Activated naive CD8-positive, alpha-beta T cell treated with anti-CD3 and anti-CD28 coated beads, Interleukin-2, amount 50 U/mL, for 16 hours (primary cell): ENCODE results near the gene AKR7A3.
"Not testable (repeated sequence)": the region's sequence is repeated elsewhere in the genome, so short reads cannot be mapped to it uniquely, and the experiment has no call there.

Experiments used
- DNase-seq: peaks from one replicate; pipeline ENCODE4 v3.0.0-alpha.2; 2020; ENCODE audit warnings: low read depth, low spot score

The AKR7A3 gene

GRCh38 chr1:19289244-19289643 lies 674 bp upstream of the AKR7A3 start:
- DNase-seq, result no peak

- no peak for DNase-seq
Measured at GRCh38 chr1:19287436-19288185, 959 bp downstream of the AKR7A3 start.

- DNase-seq, result not testable (repeated sequence)
Measured at GRCh38 chr1:19285807-19286206, 2.8 kb downstream of the AKR7A3 start.

GRCh38 chr1:19285366-19285765 lies 3.2 kb downstream of the AKR7A3 start:
- not testable (repeated sequence) for DNase-seq

DNA sequence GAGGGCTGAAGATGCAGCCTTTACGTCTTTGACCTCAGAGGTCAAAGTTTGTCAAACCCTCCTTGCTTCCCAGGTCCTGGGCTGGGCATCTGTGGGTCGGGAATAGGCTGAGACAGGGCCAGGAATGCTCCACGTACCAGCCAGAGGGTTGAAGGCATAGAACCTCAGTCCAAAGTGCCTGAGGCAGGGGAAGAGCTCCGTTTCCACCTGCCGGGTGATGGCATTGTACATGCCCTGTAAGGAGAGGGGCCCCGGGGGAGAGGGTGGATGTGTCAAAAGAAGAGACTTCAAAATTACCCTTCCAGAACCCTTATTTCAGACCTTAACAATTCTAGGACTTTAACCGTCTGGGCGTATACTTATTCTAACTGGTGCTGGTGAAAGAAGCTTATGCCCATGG lies 3.7 kb downstream of the AKR7A3 start:
- DNase-seq, result no peak

DNA sequence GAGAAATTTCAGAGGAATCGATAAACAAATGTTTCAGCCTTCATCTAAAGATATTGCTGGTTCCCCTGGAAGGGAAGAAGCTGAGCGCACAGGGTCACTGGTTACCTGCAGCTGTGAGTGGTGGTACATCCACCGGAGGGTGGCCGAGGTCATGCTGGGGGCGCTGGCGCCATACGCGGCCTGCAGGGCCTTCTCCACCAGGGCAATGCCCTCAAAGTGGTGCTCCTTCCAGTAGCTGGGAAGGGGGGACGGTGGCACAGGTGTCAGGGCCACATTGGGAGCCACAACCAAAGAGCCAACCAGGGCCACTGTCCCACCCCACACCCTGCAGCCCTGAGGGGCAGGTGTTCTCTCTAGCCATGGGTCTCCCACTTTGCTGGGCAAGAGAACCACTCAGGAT lies 4.7 kb downstream of the AKR7A3 start:
- DNase-seq, result no peak

GRCh38 chr1:19274636-19275035 lies 13.9 kb downstream of the AKR7A3 start:
- no peak for DNase-seq

- DNase-seq, result not testable (repeated sequence)
Measured at GRCh38 chr1:19273844-19274531, 14.6 kb downstream of the AKR7A3 start.

GRCh38 chr1:19273106-19273843 lies 15.3 kb downstream of the AKR7A3 start:
- DNase-seq, result no peak

GRCh38 chr1:19272064-19272463 lies 16.5 kb downstream of the AKR7A3 start:
- no peak for DNase-seq

DNA sequence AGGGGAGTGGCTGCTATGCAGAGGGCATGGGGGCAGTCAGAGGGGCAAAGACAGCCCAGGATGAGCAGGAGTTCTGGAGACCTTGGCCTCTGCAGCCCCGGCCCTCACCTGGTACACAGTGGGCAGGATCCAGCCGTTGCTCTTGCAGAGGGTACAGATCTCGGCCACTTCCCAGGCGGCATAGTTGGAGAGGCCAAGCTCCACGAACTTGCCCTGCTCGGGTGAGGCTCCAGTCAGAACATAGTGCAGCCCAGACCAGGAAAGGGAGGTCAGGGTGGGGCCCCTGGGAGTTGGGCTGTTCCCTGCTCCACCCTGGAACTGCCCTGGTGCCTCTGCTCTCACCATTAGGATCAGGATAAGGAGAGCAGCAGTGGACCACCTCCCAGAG lies 18.2 kb downstream of the AKR7A3 start:
- not testable (repeated sequence) for DNase-seq

- not testable (repeated sequence) for DNase-seq
Measured at GRCh38 chr1:19269427-19270342, 18.9 kb downstream of the AKR7A3 start.

- DNase-seq, result no peak
Measured at GRCh38 chr1:19268445-19268844, 20.1 kb downstream of the AKR7A3 start.

DNA sequence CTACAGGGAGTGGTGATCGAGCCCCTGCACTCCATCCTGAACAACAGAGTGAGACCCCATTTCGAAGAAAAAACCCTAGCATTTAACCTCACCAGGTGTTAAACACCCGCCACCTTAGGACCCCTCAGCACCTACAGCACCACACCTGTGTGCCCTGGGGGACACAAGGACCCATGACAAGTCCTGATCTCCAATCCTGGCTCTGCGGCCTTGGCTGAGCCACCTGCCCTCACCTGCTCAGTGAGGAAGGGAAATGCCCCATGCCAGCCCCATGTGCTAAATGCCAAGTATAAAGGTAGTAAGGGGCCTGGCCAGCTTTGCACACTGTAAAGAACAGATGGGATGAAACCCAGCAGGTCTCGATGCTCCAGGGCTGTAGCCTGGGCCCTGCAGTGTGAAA lies 25.8 kb downstream of the AKR7A3 start:
- DNase-seq, result no peak

DNA sequence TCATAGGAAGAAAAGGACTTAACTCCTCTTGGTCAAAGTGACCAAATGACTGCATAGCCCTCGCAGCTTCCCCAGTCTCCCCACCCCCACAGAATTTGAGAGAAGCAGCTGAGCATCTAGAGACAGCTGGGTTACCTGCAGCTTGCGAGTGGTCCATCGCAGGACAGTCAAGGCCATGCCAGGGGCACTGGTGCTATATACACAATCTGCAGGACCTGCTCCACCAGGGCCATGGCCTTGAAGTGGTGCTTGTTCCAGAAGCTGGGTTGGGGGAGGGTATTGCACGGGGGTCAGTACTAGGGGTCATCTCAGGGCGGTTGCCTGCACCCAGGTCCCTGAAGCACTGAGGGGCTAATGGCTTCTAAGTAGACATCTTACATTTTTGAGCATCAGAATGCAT lies 26.5 kb downstream of the AKR7A3 start:
- no peak for DNase-seq

GRCh38 chr1:19260211-19261138 lies 28.1 kb downstream of the AKR7A3 start:
- no peak for DNase-seq

- no peak for DNase-seq
Measured at GRCh38 chr1:19258353-19258752, 30.2 kb downstream of the AKR7A3 start.

- no peak for DNase-seq
Measured at GRCh38 chr1:19257178-19257914, 31.2 kb downstream of the AKR7A3 start.

- DNase-seq, result not testable (repeated sequence)
Measured at GRCh38 chr1:19256301-19256700, 32.3 kb downstream of the AKR7A3 start.

DNA sequence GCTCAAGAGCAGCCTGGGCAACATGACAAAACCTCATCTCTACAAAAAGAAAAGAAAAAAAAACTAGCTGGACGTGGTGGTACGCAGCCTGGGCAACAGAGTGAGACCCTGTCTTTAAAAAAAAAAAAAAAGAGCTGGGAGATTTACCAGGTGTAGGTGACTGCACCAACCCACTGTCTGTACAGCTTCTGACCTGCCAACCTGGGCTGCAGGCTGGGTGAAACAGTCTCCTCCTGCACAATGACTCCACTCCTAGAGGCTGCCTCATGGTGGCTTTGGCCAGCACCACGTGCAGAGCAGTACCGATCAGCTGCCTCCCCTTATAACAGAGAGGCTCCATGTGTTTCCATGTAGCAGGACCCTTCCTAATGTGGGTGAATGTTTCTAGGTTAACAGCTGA lies 33.3 kb downstream of the AKR7A3 start:
- DNase-seq, result no peak
